Panc1 (cell line): Measurements from ENCODE around the gene NLRP1. TPM values are rescaled to one million over a fixed set of nuclear protein-coding genes. Genes with fewer than 3 reads are reported as not detected.

Source experiments
- ATAC-seq: fragments of 200-7000 bp; cut with Tn5 transposase; 2 replicates; pipeline ENCODE4 v1.9.1; 2020; ENCODE audit warnings: mild to moderate bottlenecking, moderate library complexity
- BruUV-seq: library from RNA; stranded (reverse); fragments of 400-500 nt; replicated peaks from 2 replicates; lab custom pipeline; 2021; lab: Mats Ljungman, UMichigan
- CTCF ChIA-PET: fragments of 300-600 bp; sonication (Branson Sonifier 250); formaldehyde crosslinking; loops from one replicate; lab custom pipeline; 2022; ENCODE audit warnings: antibody characterized with exemption; lab: Charles Lee
- POLR2A ChIA-PET: fragments of 300-600 bp; sonication (Branson Sonifier 250); formaldehyde crosslinking; loops from one replicate; lab custom pipeline; 2022; ENCODE audit warnings: antibody characterized with exemption; lab: Charles Lee
- DNase-seq: peaks from one replicate; pipeline ENCODE4 v3.0.0-alpha.2; 2010; ENCODE audit warnings: low read depth, low spot score
- H3K27ac ChIP-seq: 2 replicates; pipeline ENCODE4 v1.5.1; 2011; ENCODE audit warnings: mild to moderate bottlenecking, low read length, inconsistent platforms
- H3K27me3 ChIP-seq: fragments of 200-500 bp; sonication (Bioruptor generic); 2 replicates; pipeline ENCODE4 v1.6.0; 2014; ENCODE audit warnings: low read length, inconsistent platforms; ENCODE audit not compliant: control insufficient read depth, insufficient read depth
- H3K36me3 ChIP-seq: fragments of 200-500 bp; sonication (Bioruptor generic); 2 replicates; pipeline ENCODE4 v1.5.1; 2014; ENCODE audit warnings: inconsistent platforms, mild to moderate bottlenecking, low read length, moderate library complexity; ENCODE audit not compliant: control insufficient read depth, insufficient read depth
- H3K4me1 ChIP-seq: 2 replicates; pipeline ENCODE4 v1.5.1; 2011; ENCODE audit warnings: inconsistent platforms, mild to moderate bottlenecking, low read length, moderate library complexity; ENCODE audit not compliant: control insufficient read depth, insufficient read depth
- H3K4me3 ChIP-seq, 2 experiments: 2 replicates each; pipeline ENCODE4 v1.5.1; 2011 to 2012; ENCODE audit warnings: low read depth in 2 of 2, low read length in 2 of 2, mild to moderate bottlenecking in 2 of 2, inconsistent platforms in 1 of 2, moderate library complexity in 1 of 2
- H3K9me3 ChIP-seq: fragments of 200-500 bp; sonication (Bioruptor generic); 2 replicates; pipeline ENCODE4 v1.5.1; 2014; ENCODE audit warnings: low read depth, mild to moderate bottlenecking, inconsistent platforms, low read length, moderate library complexity; ENCODE audit not compliant: control insufficient read depth, insufficient read depth
- CTCF ChIP-seq: fragments of 450-650 bp; IDR thresholded peaks from 2 replicates; pipeline ENCODE4 v1.5.1; 2017; ENCODE audit warnings: mild to moderate bottlenecking
- POLR2AphosphoS5 ChIP-seq: IDR thresholded peaks from 2 replicates; pipeline ENCODE4 v1.6.1; 2012; ENCODE audit warnings: mild to moderate bottlenecking, low read depth, low read length, moderate library complexity
- REST ChIP-seq, 2 experiments: IDR thresholded peaks; 2 replicates each; pipeline ENCODE4 v1.6.1; 2011 to 2012; ENCODE audit warnings: low read depth in 2 of 2, control low read depth in 1 of 2, low read length in 1 of 2, mild to moderate bottlenecking in 1 of 2, moderate library complexity in 1 of 2; ENCODE audit not compliant: insufficient read depth in 1 of 2
- SIN3A ChIP-seq: IDR thresholded peaks from 2 replicates; pipeline ENCODE4 v1.6.1; 2012; ENCODE audit warnings: low read depth, mild to moderate bottlenecking, low read length, moderate library complexity, borderline replicate concordance; ENCODE audit not compliant: insufficient read depth
- TCF7L2 ChIP-seq: IDR thresholded peaks from 2 replicates; pipeline ENCODE4 v1.6.1; 2011; ENCODE audit warnings: mild to moderate bottlenecking, low read depth, low read length, inconsistent platforms
- in situ Hi-C: cut with HindIII; loops from 2 replicates; pipeline ENCODE4 v1.10.0; 2016; ENCODE audit warnings: low sequenced_read_pairs, low pct_unique_long_range_greater_than_20kb
- intact Hi-C: fragments of 100-400 bp; cut with micrococcal nuclease; formaldehyde crosslinking; loops from one replicate; pipeline ENCODE4 v1.10.0; 2022; ENCODE audit not compliant: unreplicated experiment
- total RNA-seq: library from RNA; stranded (reverse); gene quantifications from one replicate; pipeline ENCODE4 v1.2.1, GENCODE V29; 2021; ENCODE audit not compliant: unreplicated experiment

The NLRP1 gene
- total RNA-seq, 1 experiment from 2014 or later, result 0.57 TPM

GRCh38 chr17:5585836-5586521, 1.7 kb upstream of the NLRP1 start:
- in situ Hi-C loops, result no loop called here
- no peak for DNase-seq
- Histone ChIP-seq H3K4me3 (no peak overlapping the region), H3K27me3 (no peaks in the 10 kb centered on the region), H3K36me3 (no peaks in the 10 kb centered on the region), H3K9me3 (no peaks in the 10 kb centered on the region), H3K4me1 (no peaks in the 10 kb centered on the region), H3K27ac (no peak overlapping the region)
- POLR2A ChIA-PET, result no interaction called here
- intact Hi-C loops, result loop anchor here (2.0 to 5.0 kb wide), 2 partner anchors 121 to 837 kb away; no protein-coding TSS in a partner anchor
- CTCF ChIA-PET, result no interaction called here
- no peak for ATAC-seq
- BruUV-seq, result no TSS peak
- TF ChIP-seq REST (IDR thresholded peaks at IDR 0.05; ENCODE audit: insufficient read depth in 1 of 2, low read depth in 2 of 2, low read length in 1 of 2) (no peak), TCF7L2 (no peak), CTCF (no peak), POLR2AphosphoS5 (no peak), SIN3A (no peak)

- no peak overlapping the region for H3K4me3 ChIP-seq
- H3K36me3 ChIP-seq, result no peaks in the 10 kb centered on the region
- CTCF ChIA-PET, result no interaction called here
- intact Hi-C loops, result loop anchor here (5.0 kb wide), 1 partner anchor 122 kb away; no protein-coding TSS in a partner anchor
- no peak for ATAC-seq
- BruUV-seq, result no TSS peak
- DNase-seq, result no peak
- POLR2A ChIA-PET, result no interaction called here
- TF ChIP-seq TCF7L2 (no peak), CTCF (no peak), POLR2AphosphoS5 (no peak), SIN3A (no peak), REST (IDR thresholded peaks at IDR 0.05; ENCODE audit: insufficient read depth in 1 of 2, low read depth in 2 of 2, low read length in 1 of 2) (no peak)
- H3K27me3 ChIP-seq, result no peaks in the 10 kb centered on the region
- no peak overlapping the region for H3K27ac ChIP-seq
- H3K4me1 ChIP-seq, result no peaks in the 10 kb centered on the region
- in situ Hi-C loops, result no loop called here
- no peaks in the 10 kb centered on the region for H3K9me3 ChIP-seq
Measured at GRCh38 chr17:5585287-5585794, 1.0 kb upstream of the NLRP1 start.
